Measurements from ENCODE around the gene RABGAP1L.

GRCh38 chr1:174710868-174711845 is 551.8 kb downstream of the RABGAP1L start:
- TF ChIP-seq, protein P1, sequence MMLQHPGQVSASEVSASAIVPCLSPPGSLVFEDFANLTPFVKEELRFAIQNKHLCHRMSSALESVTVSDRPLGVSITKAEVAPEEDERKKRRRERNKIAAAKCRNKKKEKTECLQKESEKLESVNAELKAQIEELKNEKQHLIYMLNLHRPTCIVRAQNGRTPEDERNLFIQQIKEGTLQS (IDR thresholded peaks at IDR 0.05), result no peak
- TF ChIP-seq, protein P2, sequence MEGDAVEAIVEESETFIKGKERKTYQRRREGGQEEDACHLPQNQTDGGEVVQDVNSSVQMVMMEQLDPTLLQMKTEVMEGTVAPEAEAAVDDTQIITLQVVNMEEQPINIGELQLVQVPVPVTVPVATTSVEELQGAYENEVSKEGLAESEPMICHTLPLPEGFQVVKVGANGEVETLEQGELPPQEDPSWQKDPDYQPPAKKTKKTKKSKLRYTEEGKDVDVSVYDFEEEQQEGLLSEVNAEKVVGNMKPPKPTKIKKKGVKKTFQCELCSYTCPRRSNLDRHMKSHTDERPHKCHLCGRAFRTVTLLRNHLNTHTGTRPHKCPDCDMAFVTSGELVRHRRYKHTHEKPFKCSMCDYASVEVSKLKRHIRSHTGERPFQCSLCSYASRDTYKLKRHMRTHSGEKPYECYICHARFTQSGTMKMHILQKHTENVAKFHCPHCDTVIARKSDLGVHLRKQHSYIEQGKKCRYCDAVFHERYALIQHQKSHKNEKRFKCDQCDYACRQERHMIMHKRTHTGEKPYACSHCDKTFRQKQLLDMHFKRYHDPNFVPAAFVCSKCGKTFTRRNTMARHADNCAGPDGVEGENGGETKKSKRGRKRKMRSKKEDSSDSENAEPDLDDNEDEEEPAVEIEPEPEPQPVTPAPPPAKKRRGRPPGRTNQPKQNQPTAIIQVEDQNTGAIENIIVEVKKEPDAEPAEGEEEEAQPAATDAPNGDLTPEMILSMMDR (IDR thresholded peaks at IDR 0.05 in 2 of 3, conservative IDR thresholded peaks at IDR 0.05 in 1 of 3; ENCODE audit: borderline replicate concordance in 1 of 3, insufficient read depth in 1 of 3, low read depth in 2 of 3, low read length in 2 of 3), result no peak
- TF ChIP-seq POLR2AphosphoS5 (IDR thresholded peaks at IDR 0.05; ENCODE audit: low read depth, low read length) (no peak), POLR2A (IDR thresholded peaks at IDR 0.05; ENCODE audit: borderline replicate concordance, extremely low read depth, insufficient read depth, insufficient read length) (no peak), TCF7L2 (IDR thresholded peaks at IDR 0.05; ENCODE audit: borderline replicate concordance, extremely low read depth, insufficient read depth, insufficient read length) (no peak), MAX (IDR thresholded peaks at IDR 0.05) (no peak), RAD21 (IDR thresholded peaks at IDR 0.05; ENCODE audit: low read depth) (no peak), JUND (IDR thresholded peaks at IDR 0.05) (no peak), EZH2phosphoT487 (IDR thresholded peaks at IDR 0.05; ENCODE audit: borderline replicate concordance) (no peak), EZH2 (IDR thresholded peaks at IDR 0.05) (no peak), ZFX (IDR thresholded peaks at IDR 0.05) (no peak), CEBPB (IDR thresholded peaks at IDR 0.05; ENCODE audit: low read depth) (no peak)

Measured in HCT116 (cell line).